ENCODE data around the gene RAP2C. TPM values are rescaled to one million over a fixed set of nuclear protein-coding genes. Genes with fewer than 3 reads are reported as not detected.

The RAP2C gene
- total RNA-seq, 1 experiment from 2014 or later, result 13.8 TPM

DNA sequence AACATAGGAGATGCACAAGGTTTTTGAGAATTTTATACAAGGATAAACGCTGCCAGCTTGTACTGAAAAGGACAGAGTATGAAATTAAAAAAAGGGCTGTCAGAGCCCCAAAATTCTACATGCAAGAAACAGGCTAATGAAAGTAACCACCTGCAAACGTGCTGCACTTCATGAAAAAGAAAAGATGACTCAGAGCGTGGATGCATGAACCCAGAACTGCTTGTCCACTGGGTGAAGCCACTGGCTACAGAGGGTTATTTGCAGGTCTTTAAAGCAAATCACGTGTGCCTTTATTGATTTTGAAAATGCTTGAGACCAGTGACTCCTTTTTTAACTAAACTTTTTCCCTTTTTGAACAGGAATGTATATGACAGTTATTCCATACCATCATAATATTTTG lies 66.1 kb downstream of the RAP2C start:
- no peak for TF ChIP-seq EZH2 (IDR thresholded peaks at IDR 0.05; ENCODE audit: low read length, unreplicated experiment)
- no peak for TF ChIP-seq EZH2phosphoT487 (IDR thresholded peaks at IDR 0.05; ENCODE audit: borderline replicate concordance, low read length)
- TF ChIP-seq, protein P1, sequence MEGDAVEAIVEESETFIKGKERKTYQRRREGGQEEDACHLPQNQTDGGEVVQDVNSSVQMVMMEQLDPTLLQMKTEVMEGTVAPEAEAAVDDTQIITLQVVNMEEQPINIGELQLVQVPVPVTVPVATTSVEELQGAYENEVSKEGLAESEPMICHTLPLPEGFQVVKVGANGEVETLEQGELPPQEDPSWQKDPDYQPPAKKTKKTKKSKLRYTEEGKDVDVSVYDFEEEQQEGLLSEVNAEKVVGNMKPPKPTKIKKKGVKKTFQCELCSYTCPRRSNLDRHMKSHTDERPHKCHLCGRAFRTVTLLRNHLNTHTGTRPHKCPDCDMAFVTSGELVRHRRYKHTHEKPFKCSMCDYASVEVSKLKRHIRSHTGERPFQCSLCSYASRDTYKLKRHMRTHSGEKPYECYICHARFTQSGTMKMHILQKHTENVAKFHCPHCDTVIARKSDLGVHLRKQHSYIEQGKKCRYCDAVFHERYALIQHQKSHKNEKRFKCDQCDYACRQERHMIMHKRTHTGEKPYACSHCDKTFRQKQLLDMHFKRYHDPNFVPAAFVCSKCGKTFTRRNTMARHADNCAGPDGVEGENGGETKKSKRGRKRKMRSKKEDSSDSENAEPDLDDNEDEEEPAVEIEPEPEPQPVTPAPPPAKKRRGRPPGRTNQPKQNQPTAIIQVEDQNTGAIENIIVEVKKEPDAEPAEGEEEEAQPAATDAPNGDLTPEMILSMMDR (conservative IDR thresholded peaks at IDR 0.05; ENCODE audit: low read depth, low read length), result no peak
- Histone ChIP-seq H3K9ac (ENCODE audit: low read length) (no peak overlapping the region), H3K4me3 (ENCODE audit: low read length) (no peak overlapping the region), H3K79me2 (ENCODE audit: low read length) (no peaks in the 10 kb centered on the region), H4K20me1 (ENCODE audit: low read length) (no peaks in the 10 kb centered on the region), H3F3A (ENCODE audit: low read length, unreplicated experiment) (no peaks in the 10 kb centered on the region), H3K4me1 (ENCODE audit: insufficient read depth, low read length) (no peaks in the 10 kb centered on the region), H3K27me3 (ENCODE audit: low read length) (no peaks in the 10 kb centered on the region), H2AFZ (ENCODE audit: low read length) (no peak overlapping the region), H3K9me2 (replicated peaks; ENCODE audit: low read length) (no peaks in the 10 kb centered on the region), H3K27ac (ENCODE audit: low read length) (no peak overlapping the region), H3K36me3 (ENCODE audit: low read depth, low read length) (no peaks in the 10 kb centered on the region), H3K9me3 (ENCODE audit: low read length) (no peaks in the 10 kb centered on the region), H3K4me2 (ENCODE audit: low read length) (no peak overlapping the region)
- ATAC-seq (no peak), DNase-seq (no peak)
- intact Hi-C loops (cut with micrococcal nuclease), result no loop called here
- no TSS peak for BruUV-seq (replicated peaks)
- ChIA-PET CTCF (no interaction called here), POLR2A (ENCODE audit: unreplicated experiment) (no interaction called here)

Other genes with a start within 250 kb of the RAP2C start
- gene STK26, start 196.1 kb downstream of the RAP2C start, total RNA-seq (2014; rRNA removed), result 47.4 and 50.7 TPM in 2 replicates
- 0.04 TPM in 1 of 2 replicates, not detected in the other for gene FRMD7, start 91.4 kb downstream of the RAP2C start, total RNA-seq (2014; rRNA removed)

Data from PC-3 (cell line).